ENCODE data around the gene IL13RA1.
"Not testable (repeated sequence)": the region's sequence is repeated elsewhere in the genome, so short reads cannot be mapped to it uniquely, and the experiment has no call there.

DNA sequence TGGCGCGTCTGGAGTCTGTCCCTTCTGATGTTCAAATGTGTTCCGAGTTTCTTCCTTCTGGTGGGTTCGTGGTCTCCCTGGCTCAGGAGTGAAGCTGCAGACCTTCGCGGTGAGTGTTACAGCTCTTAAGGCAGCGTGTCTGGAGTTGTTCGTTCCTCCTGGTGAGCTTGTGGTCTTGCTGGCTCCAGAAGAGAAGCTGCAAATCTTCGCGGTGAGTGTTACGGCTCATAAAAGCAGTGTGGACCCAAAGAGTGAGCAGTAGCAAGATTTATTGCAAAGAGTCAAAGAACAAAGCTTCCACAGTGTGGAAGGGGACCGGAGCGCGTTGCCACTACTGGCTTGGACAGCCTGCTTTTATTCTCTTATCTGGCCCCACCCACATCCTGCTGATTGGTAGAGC, 11.5 kb upstream of the IL13RA1 start:
- TF ChIP-seq, protein P1, sequence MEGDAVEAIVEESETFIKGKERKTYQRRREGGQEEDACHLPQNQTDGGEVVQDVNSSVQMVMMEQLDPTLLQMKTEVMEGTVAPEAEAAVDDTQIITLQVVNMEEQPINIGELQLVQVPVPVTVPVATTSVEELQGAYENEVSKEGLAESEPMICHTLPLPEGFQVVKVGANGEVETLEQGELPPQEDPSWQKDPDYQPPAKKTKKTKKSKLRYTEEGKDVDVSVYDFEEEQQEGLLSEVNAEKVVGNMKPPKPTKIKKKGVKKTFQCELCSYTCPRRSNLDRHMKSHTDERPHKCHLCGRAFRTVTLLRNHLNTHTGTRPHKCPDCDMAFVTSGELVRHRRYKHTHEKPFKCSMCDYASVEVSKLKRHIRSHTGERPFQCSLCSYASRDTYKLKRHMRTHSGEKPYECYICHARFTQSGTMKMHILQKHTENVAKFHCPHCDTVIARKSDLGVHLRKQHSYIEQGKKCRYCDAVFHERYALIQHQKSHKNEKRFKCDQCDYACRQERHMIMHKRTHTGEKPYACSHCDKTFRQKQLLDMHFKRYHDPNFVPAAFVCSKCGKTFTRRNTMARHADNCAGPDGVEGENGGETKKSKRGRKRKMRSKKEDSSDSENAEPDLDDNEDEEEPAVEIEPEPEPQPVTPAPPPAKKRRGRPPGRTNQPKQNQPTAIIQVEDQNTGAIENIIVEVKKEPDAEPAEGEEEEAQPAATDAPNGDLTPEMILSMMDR (IDR thresholded peaks at IDR 0.05) = not testable (repeated sequence)
- TF ChIP-seq POLR2A (IDR thresholded peaks at IDR 0.05) = not testable (repeated sequence)

Measured in thyroid gland (tissue), 4 donors.